Dendritic cell treated with granulocyte-macrophage colony-stimulating factor and Interleukin-4, amounts not matched to agents 40 ng/mL and 50 ng/mL, for 4 days (primary cell): ENCODE measurements around the gene TMEM164.
"Not testable (repeated sequence)": the region's sequence is repeated elsewhere in the genome, so short reads cannot be mapped to it uniquely, and the experiment has no call there.

Source experiments
- H3K27ac Mint-ChIP-seq: one replicate; pipeline ENCODE4 v1.8.0; 2022; ENCODE audit warnings: mild to moderate bottlenecking, mixed read lengths
- H3K27me3 Mint-ChIP-seq: one replicate; pipeline ENCODE4 v1.8.0; 2022; ENCODE audit warnings: mild to moderate bottlenecking, mixed read lengths
- H3K36me3 Mint-ChIP-seq: one replicate; pipeline ENCODE4 v1.8.0; 2022; ENCODE audit warnings: low read depth, mixed read lengths
- H3K4me1 Mint-ChIP-seq: one replicate; pipeline ENCODE4 v1.8.0; 2022; ENCODE audit warnings: low read depth, mixed read lengths
- H3K4me3 Mint-ChIP-seq: one replicate; pipeline ENCODE4 v1.8.0; 2022; ENCODE audit warnings: mild to moderate bottlenecking, moderate library complexity, mixed read lengths
- H3K9me3 Mint-ChIP-seq: one replicate; pipeline ENCODE4 v1.8.0; 2022; ENCODE audit warnings: mixed read lengths
- intact Hi-C: fragments of 100-400 bp; cut with micrococcal nuclease; formaldehyde crosslinking; loops from one replicate; pipeline ENCODE4 v1.15.0; 2022

TMEM164 gene

GRCh38 chrX:110002300-110003166, at the start of gene TMEM164:
TSS of gene TMEM164 (plus strand) at chrX:110003114. CDS start at chrX:110003775, 661 bp downstream.
- Mint-ChIP-seq H3K27me3 (no peaks in the 10 kb centered on the region), H3K36me3 (peaks cover 13% of the 10 kb centered on the region), H3K9me3 (no peaks in the 10 kb centered on the region), H3K4me3 (peak within 1 kb of the TSS; percentile 95), H3K27ac (peak within 1 kb of the TSS; percentile 94), H3K4me1 (peaks cover 45% of the 10 kb centered on the region)
- intact Hi-C loops: loop anchor here (5.0 kb wide), 1 partner anchor 85 kb away; no protein-coding TSS in a partner anchor

DNA sequence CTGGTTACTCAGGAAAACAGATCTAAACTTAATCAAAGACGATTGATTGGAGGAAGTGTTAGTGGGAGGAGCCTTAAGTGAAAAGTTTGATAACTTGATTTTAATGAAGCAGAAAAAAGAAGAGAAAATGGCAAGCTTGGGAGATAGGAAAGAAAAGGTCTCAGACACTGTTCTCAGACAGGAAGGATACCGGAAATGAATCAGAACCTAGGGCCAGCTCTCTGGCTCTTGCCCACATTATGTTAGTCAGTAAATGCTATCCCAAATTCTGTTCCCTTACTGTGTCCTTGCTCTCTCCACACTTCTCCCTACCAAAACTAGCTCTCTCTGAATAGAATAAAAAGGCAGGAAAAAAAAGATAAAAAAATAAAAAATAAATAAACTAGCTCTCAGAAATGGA, 48.6 kb upstream of the TMEM164 start:
- Mint-ChIP-seq H3K27me3 (no peaks in the 10 kb centered on the region), H3K4me3 (no peak overlapping the region), H3K36me3 (no peaks in the 10 kb centered on the region), H3K27ac (no peak overlapping the region), H3K4me1 (peaks cover 24% of the 10 kb centered on the region), H3K9me3 (no peaks in the 10 kb centered on the region)
- intact Hi-C loops: no loop called here

DNA sequence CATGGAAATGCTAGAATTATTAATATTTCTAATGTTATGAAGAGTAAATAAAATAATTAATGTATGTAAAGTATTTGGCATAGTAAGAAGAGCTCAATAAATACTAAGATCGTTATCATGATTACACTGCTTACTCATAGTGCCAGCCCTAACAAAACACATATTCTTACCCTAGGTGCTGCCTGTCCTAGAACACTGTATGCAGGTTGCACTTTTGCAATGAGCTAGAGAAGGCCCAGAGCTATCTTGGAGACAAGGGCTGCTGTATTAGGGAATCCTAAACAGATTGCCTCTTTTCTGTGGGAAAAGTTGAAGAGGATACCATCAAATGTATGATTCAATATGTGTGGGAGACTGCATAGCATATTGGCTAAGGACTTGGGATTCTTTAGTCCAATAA, 48.0 kb upstream of the TMEM164 start:
- no peak overlapping the region for H3K27ac Mint-ChIP-seq
- intact Hi-C loops: no loop called here
- no peak overlapping the region for H3K4me3 Mint-ChIP-seq
- no peaks in the 10 kb centered on the region for H3K36me3 Mint-ChIP-seq
- H3K9me3 Mint-ChIP-seq: no peaks in the 10 kb centered on the region
- no peaks in the 10 kb centered on the region for H3K27me3 Mint-ChIP-seq
- peaks cover 24% of the 10 kb centered on the region for H3K4me1 Mint-ChIP-seq

DNA sequence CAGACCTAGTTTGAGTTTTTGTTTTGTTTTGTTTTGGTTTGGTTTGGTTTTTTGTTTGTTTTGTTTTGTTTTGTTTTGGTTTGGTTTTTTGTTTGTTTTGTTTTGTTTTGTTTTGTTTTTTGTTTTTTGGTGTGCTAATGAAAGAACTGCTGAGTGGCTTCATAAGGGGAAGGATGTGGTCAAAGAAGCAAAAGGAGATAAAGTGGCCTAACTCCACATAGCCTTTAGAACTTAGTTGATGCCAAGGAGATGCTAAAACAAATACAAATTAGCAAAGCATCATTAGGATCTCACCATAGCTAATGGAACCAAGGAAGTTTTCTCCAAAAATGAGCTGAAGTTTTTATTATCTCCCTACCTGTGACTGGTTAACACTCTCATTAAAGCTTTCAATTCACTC, 44.6 kb upstream of the TMEM164 start:
- Mint-ChIP-seq H3K9me3 (no peaks in the 10 kb centered on the region), H3K4me1 (peaks cover 21% of the 10 kb centered on the region)

DNA sequence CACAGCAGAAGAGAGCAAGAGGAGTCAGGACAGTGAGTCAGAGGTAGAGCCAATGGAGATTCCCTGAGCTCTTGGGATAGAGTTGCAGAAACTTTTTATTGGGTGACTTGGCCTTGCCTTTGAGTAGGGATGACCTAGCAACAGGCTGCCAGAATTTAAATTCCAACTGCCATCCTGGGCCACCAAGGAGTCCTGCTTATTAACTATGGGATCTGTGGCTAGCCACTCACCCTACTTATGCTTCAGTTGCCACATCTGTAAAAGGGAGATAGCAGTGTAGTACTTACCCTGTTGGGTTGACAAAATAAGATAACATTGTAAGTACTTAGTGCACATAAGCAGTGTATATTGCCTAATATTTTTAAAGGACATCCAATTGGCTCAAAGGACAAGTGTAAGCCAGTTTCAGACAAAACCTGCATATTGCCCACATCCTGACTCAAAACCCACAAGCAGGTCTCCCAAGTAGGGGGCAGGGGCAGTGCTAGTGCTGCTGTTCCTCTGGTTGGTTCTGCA, 43.5 kb upstream of the TMEM164 start:
- intact Hi-C loops: no loop called here
- Mint-ChIP-seq H3K27me3 (no peaks in the 10 kb centered on the region), H3K4me1 (peaks cover 12% of the 10 kb centered on the region), H3K36me3 (no peaks in the 10 kb centered on the region), H3K4me3 (no peak overlapping the region), H3K9me3 (no peaks in the 10 kb centered on the region), H3K27ac (no peak overlapping the region)

More for the DNA sequence above, 44.6 kb upstream of the TMEM164 start:
- intact Hi-C loops: no loop called here
- Mint-ChIP-seq H3K36me3 (no peaks in the 10 kb centered on the region), H3K4me3 (no peak overlapping the region), H3K27me3 (no peaks in the 10 kb centered on the region), H3K27ac (no peak overlapping the region)

- Mint-ChIP-seq H3K9me3 (no peaks in the 10 kb centered on the region), H3K36me3 (no peaks in the 10 kb centered on the region), H3K4me1 (no peaks in the 10 kb centered on the region), H3K27ac (no peak overlapping the region), H3K27me3 (no peaks in the 10 kb centered on the region), H3K4me3 (no peak overlapping the region)
- intact Hi-C loops: no loop called here
Measured at GRCh38 chrX:109964390-109964789, 38.5 kb upstream of the TMEM164 start.

- no peak overlapping the region for H3K4me3 Mint-ChIP-seq
- H3K4me1 Mint-ChIP-seq: no peaks in the 10 kb centered on the region
- H3K27me3 Mint-ChIP-seq: no peaks in the 10 kb centered on the region
- no peaks in the 10 kb centered on the region for H3K9me3 Mint-ChIP-seq
- intact Hi-C loops: no loop called here
- H3K27ac Mint-ChIP-seq: no peak overlapping the region
- no peaks in the 10 kb centered on the region for H3K36me3 Mint-ChIP-seq
Measured at GRCh38 chrX:109966246-109966645, 36.7 kb upstream of the TMEM164 start.

GRCh38 chrX:109967156-109967555, 35.8 kb upstream of the TMEM164 start:
- intact Hi-C loops: no loop called here
- no peaks in the 10 kb centered on the region for H3K9me3 Mint-ChIP-seq
- no peaks in the 10 kb centered on the region for H3K27me3 Mint-ChIP-seq
- no peak overlapping the region for H3K27ac Mint-ChIP-seq
- no peaks in the 10 kb centered on the region for H3K36me3 Mint-ChIP-seq
- H3K4me1 Mint-ChIP-seq: no peaks in the 10 kb centered on the region
- no peak overlapping the region for H3K4me3 Mint-ChIP-seq

GRCh38 chrX:109970841-109971240, 32.1 kb upstream of the TMEM164 start:
- intact Hi-C loops, H3K4me3 Mint-ChIP-seq, H3K27ac Mint-ChIP-seq, H3K9me3 Mint-ChIP-seq, H3K27me3 Mint-ChIP-seq, H3K36me3 Mint-ChIP-seq: not testable (repeated sequence)
- H3K4me1 Mint-ChIP-seq: peaks cover 13% of the 10 kb centered on the region

DNA sequence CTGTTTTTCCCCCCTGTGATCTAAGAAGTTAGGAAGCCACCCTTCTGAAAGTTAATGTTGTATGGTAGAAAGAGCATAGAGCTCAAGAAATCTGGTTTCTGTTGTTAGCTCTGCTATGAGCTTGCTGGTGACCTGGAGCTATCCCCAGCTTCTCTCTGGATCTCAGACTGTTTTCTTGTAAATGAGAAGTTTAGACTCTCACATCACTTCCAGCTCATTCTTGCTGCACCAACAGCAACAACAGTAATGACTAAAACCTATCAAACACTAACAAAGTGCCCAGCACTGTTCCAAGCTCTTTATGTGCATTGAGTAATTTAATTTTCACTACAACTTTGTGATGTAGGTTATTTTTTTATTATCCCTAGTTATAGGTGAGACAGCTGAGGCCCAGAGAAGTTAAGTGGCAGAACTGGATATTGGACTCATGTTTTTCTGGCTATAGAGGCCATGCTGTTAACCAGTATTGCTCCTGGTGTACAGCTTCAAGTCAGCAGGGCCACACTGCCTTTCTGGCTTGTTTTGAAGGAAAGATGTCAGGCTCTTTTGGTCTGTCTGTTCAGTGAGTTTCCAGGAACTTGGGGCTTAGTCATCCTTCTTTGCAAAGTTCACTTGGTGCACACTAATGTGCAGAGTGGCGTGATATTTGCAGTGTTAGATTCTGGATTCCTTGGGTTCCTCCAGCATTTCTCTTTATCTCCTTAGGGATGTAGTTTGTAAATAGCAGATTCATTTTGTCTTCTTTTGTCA, 27.8 kb upstream of the TMEM164 start:
- Mint-ChIP-seq H3K4me3 (no peak overlapping the region), H3K9me3 (no peaks in the 10 kb centered on the region), H3K27ac (peak overlapping the region; percentile 35), H3K36me3 (no peaks in the 10 kb centered on the region), H3K4me1 (peaks cover 14% of the 10 kb centered on the region), H3K27me3 (no peaks in the 10 kb centered on the region)
- intact Hi-C loops: no loop called here

DNA sequence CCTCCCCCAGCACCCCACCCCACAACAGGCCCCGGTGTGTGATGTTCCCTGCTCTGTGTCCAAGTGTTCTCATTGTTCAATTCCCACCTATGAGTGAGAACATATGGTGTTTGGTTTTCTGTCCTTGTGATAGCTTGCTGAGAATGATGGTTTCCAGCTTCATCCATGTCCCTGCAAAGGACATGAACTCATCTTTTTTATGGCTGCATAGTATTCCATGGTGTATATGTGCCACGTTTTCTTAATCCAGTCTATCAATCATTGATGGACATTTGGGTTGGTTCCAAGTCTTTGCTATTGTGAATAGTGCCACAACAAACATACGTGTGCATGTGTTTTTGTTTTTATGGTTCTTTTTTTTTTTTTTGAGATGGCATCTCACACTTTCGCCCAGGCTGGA, 17.7 kb upstream of the TMEM164 start:
- H3K27me3 Mint-ChIP-seq, intact Hi-C loops, H3K9me3 Mint-ChIP-seq, H3K4me1 Mint-ChIP-seq, H3K27ac Mint-ChIP-seq, H3K4me3 Mint-ChIP-seq, H3K36me3 Mint-ChIP-seq: not testable (repeated sequence)

- Mint-ChIP-seq H3K4me3 (no peak overlapping the region), H3K36me3 (no peaks in the 10 kb centered on the region), H3K9me3 (no peaks in the 10 kb centered on the region), H3K4me1 (peaks cover 6% of the 10 kb centered on the region), H3K27ac (no peak overlapping the region), H3K27me3 (no peaks in the 10 kb centered on the region)
- intact Hi-C loops: no loop called here
Measured at GRCh38 chrX:109987884-109988283, 15.0 kb upstream of the TMEM164 start.

- no peaks in the 10 kb centered on the region for H3K9me3 Mint-ChIP-seq
- peaks cover 6% of the 10 kb centered on the region for H3K4me1 Mint-ChIP-seq
- no peak overlapping the region for H3K4me3 Mint-ChIP-seq
- no peaks in the 10 kb centered on the region for H3K36me3 Mint-ChIP-seq
- H3K27ac Mint-ChIP-seq: no peak overlapping the region
- intact Hi-C loops: no loop called here
- H3K27me3 Mint-ChIP-seq: no peaks in the 10 kb centered on the region
Measured at GRCh38 chrX:109990582-109991276, 12.2 kb upstream of the TMEM164 start.

GRCh38 chrX:109992203-109992602, 10.7 kb upstream of the TMEM164 start:
- intact Hi-C loops: no loop called here
- Mint-ChIP-seq H3K4me3 (no peak overlapping the region), H3K9me3 (no peaks in the 10 kb centered on the region), H3K4me1 (peaks cover 10% of the 10 kb centered on the region), H3K27ac (no peak overlapping the region), H3K36me3 (no peaks in the 10 kb centered on the region), H3K27me3 (no peaks in the 10 kb centered on the region)
